ES-I3 (cell line): ENCODE measurements around the gene MCMBP.
A peak's percentile ranks its signal among the peaks of the same experiment; 100 is the strongest.
"Not testable (repeated sequence)": the region's sequence is repeated elsewhere in the genome, so short reads cannot be mapped to it uniquely, and the experiment has no call there.

Experiments
- H3K36me3 ChIP-seq: 2 replicates; pipeline ENCODE4 v1.6.1; 2013; ENCODE audit warnings: mild to moderate bottlenecking, low read length, control low read depth, moderate library complexity; ENCODE audit not compliant: insufficient read depth
- H3K4me1 ChIP-seq: 2 replicates; pipeline ENCODE4 v1.6.1; 2013; ENCODE audit warnings: mild to moderate bottlenecking, control low read depth, low read length; ENCODE audit not compliant: insufficient read depth
- H3K9ac ChIP-seq: 2 replicates; pipeline ENCODE4 v1.6.1; 2013; ENCODE audit warnings: low read depth, mild to moderate bottlenecking, low read length, moderate library complexity
- H3K9me3 ChIP-seq: 2 replicates; pipeline ENCODE4 v1.6.1; 2013; ENCODE audit warnings: mild to moderate bottlenecking, low read length, moderate library complexity; ENCODE audit not compliant: control insufficient read depth, insufficient read depth

MCMBP gene

GRCh38 chr10:119892188-119893065, 19.8 kb upstream of the MCMBP start, which contains the start of gene SEC23IP:
SEC23IP (plus strand) TSS chr10:119892730; CDS start chr10:119892783, 53 bp downstream.
- Histone ChIP-seq H3K9me3 (no peaks in the 10 kb centered on the region), H3K4me1 (peaks cover 5% of the 10 kb centered on the region; the same call in 1 of the 2 replicates), H3K9ac (peak within 1 kb of the TSS; percentile 83), H3K36me3 (no peaks in the 10 kb centered on the region; the same call in 1 of the 2 replicates)

- H3K36me3 ChIP-seq, H3K9me3 ChIP-seq, H3K4me1 ChIP-seq: not testable (repeated sequence)
- H3K9ac ChIP-seq = peak overlapping the region; percentile 83
Observed at GRCh38 chr10:119891849-119892187, 19.2 kb upstream of the MCMBP start.

- not testable (repeated sequence) for H3K9me3 ChIP-seq, H3K36me3 ChIP-seq, H3K9ac ChIP-seq, H3K4me1 ChIP-seq
Observed at GRCh38 chr10:119890307-119890706, 17.7 kb upstream of the MCMBP start.

- H3K9me3 ChIP-seq, H3K4me1 ChIP-seq, H3K36me3 ChIP-seq, H3K9ac ChIP-seq: not testable (repeated sequence)
Observed at GRCh38 chr10:119889201-119889600, 16.6 kb upstream of the MCMBP start.

GRCh38 chr10:119888715-119889114, 16.1 kb upstream of the MCMBP start:
- H3K9me3 ChIP-seq, H3K4me1 ChIP-seq, H3K9ac ChIP-seq, H3K36me3 ChIP-seq: not testable (repeated sequence)

- not testable (repeated sequence) for H3K9ac ChIP-seq, H3K4me1 ChIP-seq
Observed at GRCh38 chr10:119886070-119886469, 13.4 kb upstream of the MCMBP start.

GRCh38 chr10:119883901-119884611, 11.4 kb upstream of the MCMBP start:
- H3K9ac ChIP-seq = peak overlapping the region; percentile 33; the same call in 1 of the 2 replicates
- H3K4me1 ChIP-seq, H3K9me3 ChIP-seq, H3K36me3 ChIP-seq: not testable (repeated sequence)

More at GRCh38 chr10:119886070-119886469, 13.4 kb upstream of the MCMBP start:
- H3K9me3 ChIP-seq, H3K36me3 ChIP-seq: not testable (repeated sequence)

- no peaks in the 10 kb centered on the region for H3K4me1 ChIP-seq
- H3K36me3 ChIP-seq = no peaks in the 10 kb centered on the region
- no peak overlapping the region for H3K9ac ChIP-seq
- no peaks in the 10 kb centered on the region for H3K9me3 ChIP-seq
Observed at GRCh38 chr10:119878524-119878923, 5.9 kb upstream of the MCMBP start.

- Histone ChIP-seq H3K9me3 (no peaks in the 10 kb centered on the region), H3K9ac (peak overlapping the region; percentile 79), H3K36me3 (no peaks in the 10 kb centered on the region), H3K4me1 (peaks cover 4% of the 10 kb centered on the region; the same call in 1 of the 2 replicates)
Observed at GRCh38 chr10:119872860-119873681, 428 bp upstream of the MCMBP start.

- Histone ChIP-seq H3K9me3 (no peaks in the 10 kb centered on the region), H3K36me3 (no peaks in the 10 kb centered on the region), H3K4me1 (peaks cover 4% of the 10 kb centered on the region; the same call in 1 of the 2 replicates), H3K9ac (peak overlapping the region; percentile 79)
Observed at GRCh38 chr10:119871881-119872609, 598 bp downstream of the MCMBP start.

- not testable (repeated sequence) for H3K36me3 ChIP-seq, H3K9ac ChIP-seq, H3K9me3 ChIP-seq, H3K4me1 ChIP-seq
Observed at GRCh38 chr10:119869398-119869797, 3.2 kb downstream of the MCMBP start.

- 0 out of 2 replicates have a peak, but pooled peaks cover 3% of the 10 kb centered on the region for H3K9me3 ChIP-seq
- no peaks in the 10 kb centered on the region for H3K36me3 ChIP-seq
- H3K4me1 ChIP-seq = peaks cover 4% of the 10 kb centered on the region; the same call in 1 of the 2 replicates
- H3K9ac ChIP-seq = no peak overlapping the region
Observed at GRCh38 chr10:119867317-119867716, 5.3 kb downstream of the MCMBP start.

GRCh38 chr10:119865699-119866240, 6.9 kb downstream of the MCMBP start:
- Histone ChIP-seq H3K9ac (no peak overlapping the region), H3K4me1 (peaks cover 12% of the 10 kb centered on the region), H3K36me3 (no peaks in the 10 kb centered on the region), H3K9me3 (0 out of 2 replicates have a peak, but pooled peaks cover 3% of the 10 kb centered on the region)
